GM12878 (cell line): ENCODE results near the gene KRT6C. TPM values are rescaled to one million over a fixed set of nuclear protein-coding genes. Genes with fewer than 3 reads are reported as not detected.

Experiments used
- ATAC-seq: fragments of 200-7000 bp; cut with Tn5 transposase; 3 replicates; pipeline ENCODE4 v1.9.1; 2020; ENCODE audit warnings: mild to moderate bottlenecking, moderate library complexity
- BruUV-seq: library from RNA; stranded (reverse); fragments of 400-500 nt; replicated peaks from 2 replicates; lab custom pipeline; 2021; lab: Mats Ljungman, UMichigan
- CTCF ChIA-PET: fragments of 300-600 bp; sonication (Branson Sonifier 250); formaldehyde crosslinking; extraction: SDS; loops from one replicate; lab custom pipeline; 2021; ENCODE audit warnings: inconsistent platforms; lab: Yijun Ruan, JAX
- POLR2A ChIA-PET: fragments of 350-600 bp; formaldehyde crosslinking; extraction: SDS; loops from one replicate; lab custom pipeline; 2021; ENCODE audit warnings: inconsistent platforms; lab: Charles Lee
- RAD21 ChIA-PET: fragments of 300-600 bp; sonication (Branson Sonifier 250); formaldehyde crosslinking; loops from one replicate; lab custom pipeline; 2023; ENCODE audit warnings: antibody characterized with exemption; ENCODE audit not compliant: unreplicated experiment; lab: Charles Lee
- SMC1A ChIA-PET: fragments of 300-600 bp; sonication (Branson Sonifier 250); formaldehyde crosslinking; loops from one replicate; lab custom pipeline; 2023; ENCODE audit not compliant: unreplicated experiment, uncharacterized antibody; lab: Charles Lee
- DNase-seq: peaks from one replicate; pipeline ENCODE4 v3.0.0-alpha.2; 2011; ENCODE audit warnings: low read depth, low spot score
- FAIRE-seq: peaks from 3 replicates; lab custom pipeline; 2011; peaks lifted over from hg19 to GRCh38; lab: Jason Lieb, UNC
- H2AFZ ChIP-seq: 2 replicates; pipeline ENCODE4 v1.6.0; 2011; ENCODE audit warnings: low read depth, low read length, control low read depth; ENCODE audit not compliant: control insufficient read depth
- H3K27ac ChIP-seq: 2 replicates; pipeline ENCODE4 v1.5.1; 2011; ENCODE audit warnings: control low read depth; ENCODE audit not compliant: control insufficient read depth, insufficient read depth
- H3K27me3 ChIP-seq, 2 experiments: replicated peaks in 1 of 2; 2 replicates each; pipeline versions ENCODE4 v1.6.0 to v1.6.1; 2011; ENCODE audit warnings: low read length in 1 of 2; ENCODE audit not compliant: control insufficient read depth in 2 of 2, insufficient read depth in 2 of 2
- H3K36me3 ChIP-seq, 2 experiments: 2 replicates each; pipeline ENCODE4 v1.5.1; 2011; ENCODE audit warnings: low read length in 1 of 2; ENCODE audit not compliant: control insufficient read depth in 2 of 2, insufficient read depth in 2 of 2
- H3K4me1 ChIP-seq: 2 replicates; pipeline ENCODE4 v1.6.1; 2011; ENCODE audit warnings: mild to moderate bottlenecking, low read length, moderate library complexity, mixed read lengths; ENCODE audit not compliant: control insufficient read depth, insufficient read depth
- H3K4me2 ChIP-seq: 2 replicates; pipeline ENCODE4 v1.6.0; 2011; ENCODE audit warnings: control low read depth; ENCODE audit not compliant: control insufficient read depth, insufficient read depth
- H3K4me3 ChIP-seq: fragments of 200-600 bp; sonication (generic); 2 replicates; pipeline ENCODE4 v1.5.1; 2016
- H3K79me2 ChIP-seq: 2 replicates; pipeline ENCODE4 v1.6.0; 2011; ENCODE audit warnings: low read length; ENCODE audit not compliant: control insufficient read depth, insufficient read depth
- H3K9ac ChIP-seq: 2 replicates; pipeline ENCODE4 v1.8.0; 2011; ENCODE audit warnings: low read length, control low read depth, mixed read lengths; ENCODE audit not compliant: control insufficient read depth, insufficient read depth
- H3K9me3 ChIP-seq: replicated peaks from 3 replicates; pipeline ENCODE4 v1.5.1; 2011; ENCODE audit warnings: mild to moderate bottlenecking, low read length; ENCODE audit not compliant: control insufficient read depth, insufficient read depth
- H4K20me1 ChIP-seq: 2 replicates; pipeline ENCODE4 v1.6.0; 2011; ENCODE audit not compliant: control insufficient read depth, insufficient read depth
- ESRRA ChIP-seq: IDR thresholded peaks from 2 replicates; pipeline ENCODE4 v1.6.1; 2012; ENCODE audit warnings: mild to moderate bottlenecking, low read length, improper control_type of control experiment
- MYC ChIP-seq: IDR thresholded peaks from 2 replicates; pipeline ENCODE4 v1.6.1; 2011; ENCODE audit warnings: mild to moderate bottlenecking, low read length, moderate library complexity, inconsistent platforms; ENCODE audit not compliant: insufficient read depth, insufficient replicate concordance, insufficient read length, severe bottlenecking
- NFYB ChIP-seq: IDR thresholded peaks from 2 replicates; pipeline ENCODE4 v1.6.1; 2011; ENCODE audit warnings: low read depth, mild to moderate bottlenecking, low read length, improper control_type of control experiment, moderate library complexity; ENCODE audit not compliant: insufficient read depth
- SREBF2 ChIP-seq: IDR thresholded peaks from 2 replicates; pipeline ENCODE4 v1.6.1; 2012; ENCODE audit warnings: mild to moderate bottlenecking, low read length
- ZNF622 ChIP-seq: fragments of 450-650 bp; IDR thresholded peaks from 2 replicates; pipeline ENCODE4 v1.6.1; 2017; ENCODE audit warnings: mild to moderate bottlenecking, inconsistent platforms
- WGBS: methylation state at CpG from one replicate; pipeline ENCODE4 v1.1.6; 2016; ENCODE audit warnings: low lambda C conversion rate; ENCODE audit not compliant: insufficient replicate concordance, insufficient coverage; ENCODE audit errors: missing lambda C conversion rate; 5-methylcytosine and 5-hydroxymethylcytosine counted together
- in situ Hi-C: fragments of 300-500 bp; cut with MboI; formaldehyde crosslinking; loops from 9 replicates; pipeline ENCODE4 v1.14.3; 2018; ENCODE audit warnings: mixed read lengths
- intact Hi-C: fragments of 100-400 bp; cut with micrococcal nuclease; formaldehyde crosslinking; loops from one replicate; pipeline ENCODE4 v1.14.2; 2022; ENCODE audit not compliant: unreplicated experiment
- polyA plus RNA-seq, 11 experiments: library from polyadenylated mRNA; depleted of rRNA in 4 of 11; unstranded in 6 of 11; stranded (reverse) in 5 of 11; fragments of >200 nt; fragmentation: Nextera tagmentation in 4 of 11; fragmentation: Illumina TruSeq in 1 of 11; extraction: Ambion mirVana in 4 of 11; extraction: Trizol in 1 of 11; gene quantifications; 1 replicate in 1 of 11; 2 replicates in 10 of 11; pipeline versions ENCODE4 v1.2.1 to v1.2.3, GENCODE V29; 2011 to 2016; ENCODE audit warnings: inconsistent platforms in 2 of 11, missing spikeins in 2 of 11, low read depth in 1 of 11
- total RNA-seq, 4 experiments: library from RNA; depleted of rRNA in 3 of 4; stranded (reverse); fragments of >200 nt in 3 of 4; fragmentation: Illumina TruSeq in 1 of 4; extraction: Trizol in 1 of 4; gene quantifications; 2 replicates each; pipeline versions ENCODE4 v1.2.1 to v1.2.3, GENCODE V29; 2013 to 2021
- TF ChIP-seq, protein P1 (sequence below): fragments of 450-650 bp; IDR thresholded peaks from 2 replicates; pipeline ENCODE4 v1.6.1; 2017; ENCODE audit warnings: mild to moderate bottlenecking
- TF ChIP-seq, protein P2 (sequence below): fragments of 450-650 bp; IDR thresholded peaks from 2 replicates; pipeline ENCODE4 v1.6.1; 2016; ENCODE audit warnings: mild to moderate bottlenecking

KRT6C gene
- total and polyA plus RNA-seq, 10 of the 15 experiments (the other 5 are each of a cell fraction or from before 2014, with no cell fraction given) = not detected

DNA sequence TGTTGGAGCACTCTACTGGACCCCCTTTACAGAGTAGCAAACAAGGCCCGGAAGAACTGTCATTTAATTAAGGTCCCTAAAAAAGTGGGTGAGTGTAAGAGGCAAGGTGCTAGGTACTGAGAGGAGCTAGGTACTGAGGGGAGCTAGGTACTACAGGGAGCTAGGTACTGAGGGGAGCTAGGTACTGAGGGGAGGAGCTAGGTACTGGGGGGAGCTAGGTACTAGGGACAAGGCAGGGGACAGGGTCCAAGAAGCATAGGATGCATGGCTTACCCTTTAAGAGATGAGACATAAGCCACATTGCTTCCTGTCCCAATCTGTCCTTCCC lies 41.7 kb upstream of the KRT6C start (continued):
- TF ChIP-seq MYC = no peak
- TF ChIP-seq NFYB = no peak
- no peak for TF ChIP-seq ESRRA
- TF ChIP-seq, protein P1, sequence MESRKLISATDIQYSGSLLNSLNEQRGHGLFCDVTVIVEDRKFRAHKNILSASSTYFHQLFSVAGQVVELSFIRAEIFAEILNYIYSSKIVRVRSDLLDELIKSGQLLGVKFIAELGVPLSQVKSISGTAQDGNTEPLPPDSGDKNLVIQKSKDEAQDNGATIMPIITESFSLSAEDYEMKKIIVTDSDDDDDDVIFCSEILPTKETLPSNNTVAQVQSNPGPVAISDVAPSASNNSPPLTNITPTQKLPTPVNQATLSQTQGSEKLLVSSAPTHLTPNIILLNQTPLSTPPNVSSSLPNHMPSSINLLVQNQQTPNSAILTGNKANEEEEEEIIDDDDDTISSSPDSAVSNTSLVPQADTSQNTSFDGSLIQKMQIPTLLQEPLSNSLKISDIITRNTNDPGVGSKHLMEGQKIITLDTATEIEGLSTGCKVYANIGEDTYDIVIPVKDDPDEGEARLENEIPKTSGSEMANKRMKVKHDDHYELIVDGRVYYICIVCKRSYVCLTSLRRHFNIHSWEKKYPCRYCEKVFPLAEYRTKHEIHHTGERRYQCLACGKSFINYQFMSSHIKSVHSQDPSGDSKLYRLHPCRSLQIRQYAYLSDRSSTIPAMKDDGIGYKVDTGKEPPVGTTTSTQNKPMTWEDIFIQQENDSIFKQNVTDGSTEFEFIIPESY = no peak
- TF ChIP-seq, all 136 proteins: peak for 0

DNA sequence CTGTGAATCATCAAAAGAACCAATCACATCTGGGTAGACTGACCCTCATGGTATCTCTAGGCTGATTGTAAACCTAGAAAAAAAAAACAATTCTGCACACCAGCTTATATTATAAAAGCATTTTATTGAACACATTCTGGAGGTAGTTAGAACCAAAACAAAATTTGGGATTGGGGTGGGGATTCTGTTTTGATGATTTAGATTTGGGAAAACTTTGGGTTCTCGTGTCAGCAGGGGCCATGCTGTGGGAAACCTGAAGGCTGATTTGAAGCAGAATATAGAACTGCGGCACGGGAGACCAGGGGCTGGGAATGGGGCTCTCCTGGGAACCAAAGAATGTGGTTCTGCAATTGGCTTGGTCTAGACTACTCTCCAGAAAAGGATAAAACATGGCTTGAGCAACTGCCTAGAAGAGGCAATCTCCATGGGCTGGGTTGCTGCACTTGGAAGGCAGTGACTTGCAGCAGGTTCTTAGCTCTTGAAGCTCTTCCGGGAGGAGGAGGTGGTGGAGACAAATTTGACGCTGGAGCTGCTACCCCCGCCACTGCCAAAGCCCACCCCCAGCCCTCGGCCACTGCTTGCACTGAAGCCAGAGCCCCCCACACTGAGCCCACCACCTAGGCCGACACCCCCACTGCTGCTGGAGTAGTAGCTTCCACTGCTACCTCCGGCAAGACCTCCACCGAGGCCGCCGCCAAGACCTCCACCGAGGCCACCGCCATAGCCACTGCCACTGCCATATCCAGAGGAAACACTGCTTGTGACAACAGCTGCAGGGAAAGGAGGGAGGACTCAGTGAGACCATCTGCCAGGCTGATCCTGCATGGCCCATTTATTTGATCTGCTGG lies 41.1 kb upstream of the KRT6C start:
- ChIA-PET POLR2A (no interaction called here), CTCF (interaction anchor here (1.3 kb wide), 1 partner anchor 15 kb away, joined by 3 read pairs; no protein-coding TSS in a partner anchor), SMC1A (no interaction called here), RAD21 (no interaction called here)
- no peak overlapping the region for H2AFZ ChIP-seq
- H3K27me3 ChIP-seq = no peaks in the 10 kb centered on the region
- no peak for TF ChIP-seq ZNF622
- TF ChIP-seq, protein P2, sequence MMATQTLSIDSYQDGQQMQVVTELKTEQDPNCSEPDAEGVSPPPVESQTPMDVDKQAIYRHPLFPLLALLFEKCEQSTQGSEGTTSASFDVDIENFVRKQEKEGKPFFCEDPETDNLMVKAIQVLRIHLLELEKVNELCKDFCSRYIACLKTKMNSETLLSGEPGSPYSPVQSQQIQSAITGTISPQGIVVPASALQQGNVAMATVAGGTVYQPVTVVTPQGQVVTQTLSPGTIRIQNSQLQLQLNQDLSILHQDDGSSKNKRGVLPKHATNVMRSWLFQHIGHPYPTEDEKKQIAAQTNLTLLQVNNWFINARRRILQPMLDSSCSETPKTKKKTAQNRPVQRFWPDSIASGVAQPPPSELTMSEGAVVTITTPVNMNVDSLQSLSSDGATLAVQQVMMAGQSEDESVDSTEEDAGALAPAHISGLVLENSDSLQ = no peak
- TF ChIP-seq SREBF2 = no peak
- in situ Hi-C loops (no loop called here), intact Hi-C loops (no loop called here)
- no peak for FAIRE-seq
- H3K27ac ChIP-seq = no peak overlapping the region
- BruUV-seq = no TSS peak
- no peaks in the 10 kb centered on the region for H3K4me1 ChIP-seq
- no peaks in the 10 kb centered on the region for H4K20me1 ChIP-seq
- no peaks in the 10 kb centered on the region for H3K36me3 ChIP-seq
- no peaks in the 10 kb centered on the region for H3K79me2 ChIP-seq
- H3K9me3 ChIP-seq = no peaks in the 10 kb centered on the region; the same call in 1 of the 3 replicates
- no peak for DNase-seq
- no peak overlapping the region for H3K4me2 ChIP-seq
- ATAC-seq = no peak
- WGBS = 69% methylated on average over 13 of the region's 14 CpGs
- no peak overlapping the region for H3K4me3 ChIP-seq
- H3K9ac ChIP-seq = no peak overlapping the region
